Glutamatergic neuron (in vitro differentiated cells): ENCODE data around the gene PPIP5K2. TPM values are rescaled to one million over a fixed set of nuclear protein-coding genes. Genes with fewer than 3 reads are reported as not detected.

Experiments used
- DNase-seq: peaks from one replicate; pipeline ENCODE4 v3.0.0; 2022
- H3K27ac Mint-ChIP-seq: one replicate; pipeline ENCODE4 v1.8.0; 2020; ENCODE audit warnings: mild to moderate bottlenecking, mixed read lengths, inconsistent platforms; ENCODE audit not compliant: unreplicated experiment
- H3K27me3 Mint-ChIP-seq: one replicate; pipeline ENCODE4 v1.8.0; 2020; ENCODE audit warnings: mild to moderate bottlenecking, moderate library complexity, mixed read lengths, inconsistent platforms; ENCODE audit not compliant: unreplicated experiment
- H3K36me3 Mint-ChIP-seq: one replicate; pipeline ENCODE4 v1.8.0; 2020; ENCODE audit warnings: mild to moderate bottlenecking, mixed read lengths, inconsistent platforms; ENCODE audit not compliant: unreplicated experiment
- H3K4me1 Mint-ChIP-seq: one replicate; pipeline ENCODE4 v1.8.0; 2020; ENCODE audit warnings: mild to moderate bottlenecking, low read depth, mixed read lengths, inconsistent platforms; ENCODE audit not compliant: unreplicated experiment
- H3K4me3 Mint-ChIP-seq: one replicate; pipeline ENCODE4 v1.8.0; 2020; ENCODE audit warnings: mild to moderate bottlenecking, mixed read lengths, inconsistent platforms; ENCODE audit not compliant: unreplicated experiment
- H3K9me3 Mint-ChIP-seq: one replicate; pipeline ENCODE4 v1.8.0; 2020; ENCODE audit warnings: mild to moderate bottlenecking, moderate library complexity, mixed read lengths, inconsistent platforms; ENCODE audit not compliant: unreplicated experiment
- CTCF ChIP-seq: fragments of 200-600 bp; sonication (generic); IDR thresholded peaks from one replicate; pipeline ENCODE4 v1.5.0; 2021; ENCODE audit not compliant: partially characterized antibody, unreplicated experiment
- total RNA-seq: library from RNA; stranded (reverse); fragmentation: NEBNext Ultra II Directional; extraction: Animal tissue kit (Norgen Biotek cat#: 25700); gene quantifications from one replicate; pipeline ENCODE4 v1.2.1, GENCODE V29; 2021; ENCODE audit not compliant: unreplicated experiment

PPIP5K2 gene
- total RNA-seq, 1 donor from 2014 or later, result 134 TPM

DNA sequence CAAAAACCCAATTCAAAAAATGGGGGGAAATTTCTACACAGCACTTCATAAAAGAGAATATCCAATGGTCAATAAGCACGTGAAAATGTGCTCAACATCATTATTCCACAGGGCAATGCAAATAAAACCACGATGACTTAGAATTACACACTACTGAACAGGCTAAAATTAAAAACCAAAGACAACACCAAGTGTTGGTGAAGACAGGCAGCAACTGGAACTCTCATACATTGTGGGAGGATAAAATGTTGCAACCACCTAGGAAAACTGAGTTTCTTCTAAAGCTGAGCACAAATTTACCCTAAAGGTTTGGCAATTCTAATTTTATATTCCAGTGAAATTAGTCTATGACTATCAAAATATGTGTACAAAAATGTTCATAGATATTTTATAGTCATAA is 9.7 kb upstream of the PPIP5K2 start:
- Mint-ChIP-seq H3K36me3 (no peaks in the 10 kb centered on the region), H3K9me3 (peaks cover 1% of the 10 kb centered on the region), H3K27me3 (peaks cover 2% of the 10 kb centered on the region), H3K27ac (no peak overlapping the region), H3K4me1 (no peaks in the 10 kb centered on the region), H3K4me3 (no peak overlapping the region)
- DNase-seq, result no peak
- TF ChIP-seq CTCF, result no peak

GRCh38 chr5:103111468-103111867 is 8.6 kb upstream of the PPIP5K2 start:
- no peaks in the 10 kb centered on the region for H3K4me1 Mint-ChIP-seq
- DNase-seq, result no peak
- H3K4me3 Mint-ChIP-seq, result no peak overlapping the region
- no peak for TF ChIP-seq CTCF
- H3K9me3 Mint-ChIP-seq, result peaks cover 1% of the 10 kb centered on the region
- peaks cover 2% of the 10 kb centered on the region for H3K27me3 Mint-ChIP-seq
- no peaks in the 10 kb centered on the region for H3K36me3 Mint-ChIP-seq
- H3K27ac Mint-ChIP-seq, result no peak overlapping the region

- Mint-ChIP-seq H3K36me3 (no peaks in the 10 kb centered on the region), H3K4me1 (no peaks in the 10 kb centered on the region), H3K9me3 (peaks cover 1% of the 10 kb centered on the region), H3K27me3 (peaks cover 2% of the 10 kb centered on the region), H3K27ac (no peak overlapping the region), H3K4me3 (no peak overlapping the region)
- no peak for TF ChIP-seq CTCF
- no peak for DNase-seq
Measured at GRCh38 chr5:103112910-103113309, 7.2 kb upstream of the PPIP5K2 start.

DNA sequence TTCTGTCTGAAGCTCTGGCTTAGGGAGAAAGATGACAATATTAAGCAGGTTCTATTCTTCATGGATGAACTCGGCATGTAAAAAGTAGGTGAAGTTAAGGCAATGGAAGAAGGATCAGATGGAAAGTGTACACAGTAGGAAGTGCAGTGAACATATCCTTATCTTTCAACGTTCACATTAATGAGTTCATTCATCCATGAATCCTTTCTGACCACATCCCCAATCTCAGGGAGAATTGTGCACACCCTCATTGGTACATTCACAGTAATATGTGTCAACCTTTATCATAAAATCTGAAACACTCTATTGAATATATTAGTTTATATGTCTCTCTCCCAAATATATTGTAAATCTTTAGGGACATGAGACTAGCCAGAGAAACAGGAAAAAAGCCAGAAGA is 5.7 kb upstream of the PPIP5K2 start:
- no peak for TF ChIP-seq CTCF
- DNase-seq, result no peak
- Mint-ChIP-seq H3K36me3 (no peaks in the 10 kb centered on the region), H3K4me3 (no peak overlapping the region), H3K4me1 (no peaks in the 10 kb centered on the region), H3K9me3 (peaks cover 3% of the 10 kb centered on the region), H3K27ac (no peak overlapping the region), H3K27me3 (peaks cover 2% of the 10 kb centered on the region)

DNA sequence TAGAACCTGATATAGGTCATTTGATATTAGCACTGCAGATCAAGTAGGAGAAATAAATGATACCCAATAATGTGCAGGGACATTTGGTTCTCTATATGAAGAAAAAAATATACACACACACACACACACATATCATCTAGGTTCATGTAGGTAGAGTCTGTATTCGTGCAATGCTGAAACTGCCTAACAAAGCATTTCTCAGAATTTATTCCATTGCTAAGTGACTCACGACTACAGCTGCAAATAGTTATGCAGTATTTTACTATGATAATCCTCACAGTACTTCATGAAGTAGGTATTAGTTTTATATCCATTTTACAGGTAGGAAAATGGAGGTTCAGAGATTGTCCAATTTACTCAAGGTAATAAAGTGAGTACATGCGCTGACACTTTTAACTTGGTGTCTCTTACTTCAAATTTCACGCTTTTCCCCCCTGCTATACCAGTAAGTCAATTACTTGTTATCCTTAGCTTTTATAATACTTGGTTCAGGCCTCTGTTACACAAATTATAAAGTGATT is 2.6 kb upstream of the PPIP5K2 start:
- Mint-ChIP-seq H3K27me3 (peaks cover 4% of the 10 kb centered on the region), H3K4me1 (peaks cover 5% of the 10 kb centered on the region), H3K4me3 (no peak overlapping the region), H3K27ac (no peak overlapping the region), H3K9me3 (peaks cover 13% of the 10 kb centered on the region), H3K36me3 (no peaks in the 10 kb centered on the region)
- no peak for TF ChIP-seq CTCF
- DNase-seq, result no peak
